ENCODE results near the gene ZNF324B. TPM values are rescaled to one million over a fixed set of nuclear protein-coding genes. Genes with fewer than 3 reads are reported as not detected.
A peak's percentile ranks its signal among the peaks of the same experiment; 100 is the strongest.
"Not testable (repeated sequence)": the region's sequence is repeated elsewhere in the genome, so short reads cannot be mapped to it uniquely, and the experiment has no call there.

Gene ZNF324B
- total RNA-seq, 1 donor from 2014 or later: 3.1 TPM

DNA sequence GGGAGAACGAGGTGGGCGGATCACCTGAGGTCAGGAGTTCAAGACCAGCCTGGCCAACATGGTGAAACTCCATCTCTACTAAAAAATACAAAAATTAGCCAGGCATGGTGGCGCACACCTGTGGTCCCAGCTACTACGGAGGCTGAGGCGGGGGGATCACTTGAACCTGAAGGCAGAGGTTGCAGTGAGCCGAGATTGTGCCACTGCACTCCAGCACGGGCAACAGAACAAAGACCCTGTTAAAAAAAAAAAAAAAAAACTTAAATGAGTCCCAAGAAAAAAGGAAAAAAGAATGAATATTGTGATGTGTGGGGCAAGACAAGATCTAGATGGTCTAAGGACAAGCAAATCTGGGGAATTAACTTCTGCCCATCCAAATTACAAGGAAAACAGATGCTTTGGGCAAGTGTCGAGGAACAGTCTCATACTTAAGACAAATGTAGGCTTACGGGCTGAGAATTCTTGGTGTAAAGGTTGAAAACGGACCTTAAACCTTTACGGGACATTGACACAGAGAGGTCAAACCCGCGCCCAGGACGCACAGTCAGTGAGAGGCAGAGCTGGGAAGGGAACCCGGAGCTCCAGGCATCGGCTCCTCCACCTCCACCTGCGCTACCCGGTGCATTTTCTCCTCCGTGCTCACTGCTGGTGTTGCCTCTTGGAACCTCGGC is 14.8 kb downstream of the ZNF324B start:
- H3K9me3 ChIP-seq (replicated peaks): no peaks in the 10 kb centered on the region
- H3K36me3 ChIP-seq: peaks cover 21% of the 10 kb centered on the region
- H3K4me3 ChIP-seq: peak overlapping the region; percentile 92
- DNase-seq: no peak
- no peaks in the 10 kb centered on the region for H3K27me3 ChIP-seq (ENCODE audit: low read depth)
- TF ChIP-seq, protein P1, sequence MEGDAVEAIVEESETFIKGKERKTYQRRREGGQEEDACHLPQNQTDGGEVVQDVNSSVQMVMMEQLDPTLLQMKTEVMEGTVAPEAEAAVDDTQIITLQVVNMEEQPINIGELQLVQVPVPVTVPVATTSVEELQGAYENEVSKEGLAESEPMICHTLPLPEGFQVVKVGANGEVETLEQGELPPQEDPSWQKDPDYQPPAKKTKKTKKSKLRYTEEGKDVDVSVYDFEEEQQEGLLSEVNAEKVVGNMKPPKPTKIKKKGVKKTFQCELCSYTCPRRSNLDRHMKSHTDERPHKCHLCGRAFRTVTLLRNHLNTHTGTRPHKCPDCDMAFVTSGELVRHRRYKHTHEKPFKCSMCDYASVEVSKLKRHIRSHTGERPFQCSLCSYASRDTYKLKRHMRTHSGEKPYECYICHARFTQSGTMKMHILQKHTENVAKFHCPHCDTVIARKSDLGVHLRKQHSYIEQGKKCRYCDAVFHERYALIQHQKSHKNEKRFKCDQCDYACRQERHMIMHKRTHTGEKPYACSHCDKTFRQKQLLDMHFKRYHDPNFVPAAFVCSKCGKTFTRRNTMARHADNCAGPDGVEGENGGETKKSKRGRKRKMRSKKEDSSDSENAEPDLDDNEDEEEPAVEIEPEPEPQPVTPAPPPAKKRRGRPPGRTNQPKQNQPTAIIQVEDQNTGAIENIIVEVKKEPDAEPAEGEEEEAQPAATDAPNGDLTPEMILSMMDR (IDR thresholded peaks at IDR 0.05; ENCODE audit: borderline replicate concordance): no peak
- intact Hi-C loops (cut with micrococcal nuclease): no loop called here
- peak overlapping the region; percentile 83 for H3K27ac ChIP-seq (replicated peaks)
- H3K4me1 ChIP-seq: peaks cover 28% of the 10 kb centered on the region

DNA sequence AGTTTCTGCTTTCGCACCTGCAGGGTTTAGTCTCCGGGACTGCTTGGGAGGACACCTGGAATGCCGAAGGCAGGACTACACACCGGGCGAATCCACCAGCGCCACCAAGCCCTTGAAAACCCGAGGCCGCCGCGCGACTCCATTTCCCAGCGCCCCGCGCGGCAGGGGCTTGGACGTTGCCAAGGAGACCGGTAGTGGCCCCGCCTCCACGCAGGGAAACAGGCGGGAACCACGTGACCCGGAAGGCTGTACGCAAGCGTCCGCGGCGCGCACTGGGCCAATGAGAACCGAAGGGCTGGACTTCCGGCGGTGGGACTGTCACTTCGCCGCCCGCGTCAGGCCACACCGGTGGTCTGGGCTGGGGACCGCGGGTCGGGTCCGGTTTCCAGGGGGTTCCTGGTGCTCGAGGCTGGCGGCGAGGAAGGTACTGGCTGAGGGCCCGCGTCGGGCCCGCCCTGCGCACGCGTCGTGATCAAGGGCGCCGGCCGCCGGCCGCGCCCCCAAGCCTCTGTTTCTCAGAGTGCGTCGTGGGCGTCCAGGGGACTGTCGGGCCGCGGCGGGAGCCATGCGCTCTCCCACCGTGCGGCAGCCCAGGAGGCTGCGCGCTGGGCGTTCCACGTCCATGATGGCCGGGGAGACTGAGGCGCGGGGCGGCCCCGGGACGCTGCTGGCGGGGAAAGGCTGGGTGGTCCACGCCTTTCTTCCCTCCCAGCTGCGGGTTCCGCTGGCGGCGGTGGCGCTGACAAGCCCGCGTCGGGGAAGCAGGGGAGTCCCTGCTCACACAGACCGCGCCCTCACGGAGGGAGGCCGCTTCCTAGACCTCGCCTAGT is 15.6 kb downstream of the ZNF324B start, which contains the start of gene ZNF324:
ZNF324 (plus strand) TSS at position 321 of the 830 bp plus-strand sequence. CDS start 2,106 bp downstream, outside the sequence.
- H3K4me1 ChIP-seq: peaks cover 28% of the 10 kb centered on the region
- no peaks in the 10 kb centered on the region for H3K9me3 ChIP-seq (replicated peaks)
- TF ChIP-seq, protein P1 (IDR thresholded peaks at IDR 0.05; ENCODE audit: borderline replicate concordance): no peak
- intact Hi-C loops (cut with micrococcal nuclease): no loop called here
- H3K27ac ChIP-seq (replicated peaks): peak within 1 kb of the TSS; percentile 83
- DNase-seq: peak; percentile 99
- H3K36me3 ChIP-seq: peaks cover 26% of the 10 kb centered on the region
- H3K27me3 ChIP-seq (ENCODE audit: low read depth): no peaks in the 10 kb centered on the region
- peak within 1 kb of the TSS; percentile 92 for H3K4me3 ChIP-seq

DNA sequence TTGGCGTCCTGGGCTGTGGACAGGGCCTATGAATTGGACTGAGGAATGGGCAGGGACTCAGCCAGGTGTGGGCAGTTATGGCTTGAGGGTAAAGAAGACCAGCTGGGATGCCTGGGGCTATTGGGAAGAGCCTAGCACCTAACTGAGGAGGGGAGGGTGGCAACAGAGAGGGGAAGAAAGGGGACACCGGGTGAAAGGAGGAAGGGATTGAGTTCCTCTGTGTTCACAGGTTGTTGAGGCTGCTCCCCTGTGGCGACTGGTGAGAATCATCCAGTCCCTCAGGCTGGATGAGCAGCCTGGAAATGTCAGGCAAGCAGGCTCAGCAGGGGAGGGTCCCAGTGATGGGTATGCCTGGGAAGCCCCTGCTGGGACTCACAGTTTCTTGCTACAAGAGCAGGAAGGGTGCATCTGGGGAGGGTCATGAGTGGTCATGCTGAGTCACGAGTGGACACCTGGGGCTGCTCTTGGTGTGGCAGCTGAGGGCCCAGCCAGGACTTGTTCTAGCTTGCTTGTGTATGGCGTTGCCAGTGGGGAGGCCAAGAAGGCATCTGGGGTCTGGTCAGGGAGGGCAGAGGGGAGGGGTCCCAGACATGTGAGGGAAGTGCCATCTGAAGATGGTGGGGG is 16.9 kb downstream of the ZNF324B start:
- peaks cover 28% of the 10 kb centered on the region for H3K4me1 ChIP-seq
- no peak for DNase-seq
- intact Hi-C loops (cut with micrococcal nuclease): no loop called here
- H3K9me3 ChIP-seq (replicated peaks): no peaks in the 10 kb centered on the region
- no peak overlapping the region for H3K27ac ChIP-seq (replicated peaks)
- peak overlapping the region; percentile 92 for H3K4me3 ChIP-seq
- peaks cover 40% of the 10 kb centered on the region for H3K36me3 ChIP-seq
- no peaks in the 10 kb centered on the region for H3K27me3 ChIP-seq (ENCODE audit: low read depth)
- TF ChIP-seq, protein P1 (IDR thresholded peaks at IDR 0.05; ENCODE audit: borderline replicate concordance): no peak

DNA sequence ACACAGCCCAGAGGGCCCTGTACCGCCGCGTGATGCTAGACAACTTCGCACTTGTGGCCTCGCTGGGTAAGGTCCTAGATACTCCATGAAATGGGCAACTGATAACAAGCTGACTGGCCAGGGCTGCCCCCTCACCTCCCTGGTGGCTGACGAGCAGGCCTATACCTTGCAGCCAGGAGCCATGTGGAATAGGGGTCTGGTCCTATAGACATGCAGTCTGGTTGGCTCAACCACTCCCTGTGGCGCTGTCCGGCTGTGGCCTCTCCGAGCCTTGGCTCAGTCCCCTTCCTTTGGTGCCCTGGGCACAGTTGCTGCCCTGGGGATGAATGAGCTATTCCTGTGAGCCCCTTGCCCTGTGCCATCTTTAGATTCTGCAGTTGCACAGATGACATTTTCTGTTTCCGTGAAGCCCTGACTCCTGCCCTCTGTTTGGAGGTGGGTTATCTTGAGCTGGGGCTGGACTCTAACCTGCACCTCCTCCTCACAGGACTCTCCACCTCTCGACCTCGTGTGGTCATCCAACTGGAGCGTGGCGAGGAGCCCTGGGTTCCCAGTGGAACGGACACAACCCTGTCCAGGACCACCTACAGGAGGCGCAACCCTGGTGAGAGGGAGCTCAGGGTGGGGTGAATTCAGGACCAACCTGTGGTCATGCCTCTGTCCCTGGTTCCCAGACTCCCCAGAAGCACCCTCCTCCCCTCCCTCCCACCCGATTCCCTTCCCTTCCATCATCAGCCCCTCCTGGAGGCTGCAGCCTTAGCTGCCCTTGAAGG is 18.0 kb downstream of the ZNF324B start:
- Histone ChIP-seq H3K4me1 (peaks cover 28% of the 10 kb centered on the region), H3K27ac (replicated peaks) (no peak overlapping the region), H3K4me3 (no peak overlapping the region), H3K9me3 (replicated peaks) (no peaks in the 10 kb centered on the region), H3K36me3 (peaks cover 44% of the 10 kb centered on the region), H3K27me3 (ENCODE audit: low read depth) (no peaks in the 10 kb centered on the region)
- intact Hi-C loops (cut with micrococcal nuclease): no loop called here
- DNase-seq: no peak
- TF ChIP-seq, protein P1 (IDR thresholded peaks at IDR 0.05; ENCODE audit: borderline replicate concordance): no peak

DNA sequence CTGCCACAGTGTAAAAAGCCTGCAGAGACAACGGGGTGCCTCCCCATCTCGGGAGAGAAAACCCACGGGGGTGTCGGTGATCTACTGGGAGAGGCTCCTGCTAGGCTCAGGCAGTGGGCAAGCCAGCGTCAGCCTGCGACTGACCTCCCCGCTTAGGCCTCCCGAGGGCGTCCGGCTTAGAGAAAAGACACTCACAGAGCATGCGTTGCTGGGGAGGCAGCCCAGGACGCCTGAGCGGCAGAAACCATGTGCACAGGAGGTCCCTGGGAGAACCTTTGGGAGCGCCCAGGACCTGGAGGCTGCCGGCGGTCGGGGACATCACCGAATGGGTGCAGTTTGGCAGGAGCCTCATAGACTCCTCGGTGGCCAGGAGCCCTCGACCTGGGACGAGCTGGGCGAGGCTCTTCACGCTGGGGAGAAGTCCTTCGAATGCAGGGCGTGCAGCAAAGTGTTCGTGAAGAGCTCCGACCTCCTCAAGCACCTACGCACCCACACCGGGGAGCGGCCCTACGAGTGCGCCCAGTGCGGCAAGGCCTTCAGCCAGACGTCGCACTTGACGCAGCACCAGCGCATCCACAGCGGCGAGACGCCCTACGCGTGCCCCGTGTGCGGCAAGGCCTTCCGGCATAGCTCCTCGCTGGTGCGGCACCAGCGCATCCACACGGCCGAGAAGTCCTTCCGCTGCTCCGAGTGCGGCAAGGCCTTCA is 19.6 kb downstream of the ZNF324B start:
- H3K27ac ChIP-seq (replicated peaks); H3K4me3 ChIP-seq; H3K27me3 ChIP-seq (ENCODE audit: low read depth); intact Hi-C loops (cut with micrococcal nuclease); DNase-seq; H3K9me3 ChIP-seq (replicated peaks): not testable (repeated sequence)
- Histone ChIP-seq H3K4me1 (peaks cover 41% of the 10 kb centered on the region), H3K36me3 (peaks cover 44% of the 10 kb centered on the region)
